ENCODE measurements around the gene PPP2R5C. TPM values are rescaled to one million over a fixed set of nuclear protein-coding genes. Genes with fewer than 3 reads are reported as not detected.

PPP2R5C gene
- polyA plus RNA-seq, 3 donors, result 61.9 to 72.5 (median 64.0) TPM

DNA sequence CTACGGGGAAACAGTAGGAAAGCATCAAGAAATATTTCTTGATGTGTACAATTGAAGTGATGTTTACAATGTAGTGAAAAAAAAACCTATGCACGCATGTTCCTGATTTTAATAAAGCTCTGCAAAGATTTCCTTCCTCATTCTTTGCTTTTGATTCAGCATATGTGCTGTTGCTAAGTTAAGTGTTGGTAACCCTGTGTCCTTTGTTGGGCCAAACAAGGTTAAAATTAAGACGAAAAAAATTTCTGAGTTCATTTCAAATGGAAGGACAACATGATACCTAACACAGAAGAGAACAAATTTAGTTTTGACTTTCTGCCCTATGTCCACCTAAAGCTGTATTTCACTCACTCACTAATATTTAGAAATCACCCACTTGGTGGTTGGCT is 62.8 kb downstream of the PPP2R5C start:
- intact Hi-C loops (cut with micrococcal nuclease), result loop anchor here in 1 of 2 donors (2.0 to 10.0 kb wide), 2 partner anchors 14 to 50 kb away; no protein-coding TSS in a partner anchor
- peak; percentile 70 to 91 (median 78) for DNase-seq

DNA sequence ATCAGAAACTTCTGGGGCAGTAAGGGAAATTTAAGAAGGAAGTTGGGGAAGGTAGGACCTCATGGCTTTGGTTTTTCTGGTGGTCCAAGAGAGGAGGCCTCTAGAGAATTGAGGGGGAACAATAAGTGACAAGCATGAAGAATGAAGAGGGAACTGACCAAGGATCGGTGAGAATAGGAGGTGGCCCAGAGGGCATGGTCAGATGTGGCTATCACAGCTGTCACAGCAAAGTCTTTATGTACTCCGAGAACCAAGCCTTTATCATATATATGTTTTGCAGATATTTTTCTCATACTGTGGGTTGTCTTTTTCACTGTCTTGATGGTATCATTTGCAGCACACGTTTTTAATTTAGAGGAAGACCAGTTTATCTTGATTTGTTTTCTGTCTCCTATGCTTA is 64.3 kb downstream of the PPP2R5C start:
- H3K4me1 Mint-ChIP-seq, result peaks cover 57% of the 10 kb centered on the region
- H3K79me2 ChIP-seq (ENCODE audit: insufficient read depth, low read length), result peaks cover 89% of the 10 kb centered on the region
- H4K20me1 ChIP-seq (ENCODE audit: insufficient read depth, low read length), result peaks cover 16% of the 10 kb centered on the region
- no peaks in the 10 kb centered on the region for H3K27me3 ChIP-seq (ENCODE audit: control insufficient read depth in 2 of 2, insufficient read depth in 2 of 2, low read length in 2 of 2)
- peak overlapping the region; percentile 98 for H3K9ac ChIP-seq (ENCODE audit: insufficient read depth, low read length, poor library complexity, severe bottlenecking)
- intact Hi-C loops (cut with micrococcal nuclease), result loop anchor here in 1 of 2 donors (2.0 to 10.0 kb wide), 2 partner anchors 15 to 49 kb away; no protein-coding TSS in a partner anchor
- H3K9me3 Mint-ChIP-seq, result peaks cover 0 to 3% (median 0%) of the 10 kb centered on the region in 7 donors
- TF ChIP-seq CTCF (IDR thresholded peaks at IDR 0.05), result no peak
- peak overlapping the region in 1 of 3 experiments; percentile 64 for H3K4me3 ChIP-seq (replicated peaks in 1 of 3; ENCODE audit: low read depth in 2 of 3, low read length in 3 of 3)
- peaks cover 41 to 42% of the 10 kb centered on the region in 2 donors for H3K36me3 Mint-ChIP-seq
- H3K4me2 ChIP-seq (replicated peaks; ENCODE audit: extremely low read depth, low read length, poor library complexity, severe bottlenecking), result peak overlapping the region; percentile 71
- peaks cover 6 to 26% of the 10 kb centered on the region in 2 donors for H3K36me3 ChIP-seq (replicated peaks in 1 of 2; ENCODE audit: control insufficient read depth in 1 of 2, insufficient read depth in 2 of 2, low read length in 2 of 2)
- H3K4me3 Mint-ChIP-seq, result peak overlapping the region; percentile 53 to 58
- WGBS (ENCODE audit: insufficient coverage), result no CpG with 5 or more reads among the region's 3 CpGs
- no peak overlapping the region for H2AFZ ChIP-seq (ENCODE audit: insufficient read depth, low read depth, low read length, poor library complexity, severe bottlenecking)
- DNase-seq, result peak in 2 of 3 donors; percentile 15 to 23
- H3K4me1 ChIP-seq (ENCODE audit: control insufficient read depth in 1 of 2, insufficient read depth in 2 of 2, low read length in 2 of 2), result peaks cover 42 to 47% of the 10 kb centered on the region in 2 donors
- peak overlapping the region; percentile 99 to 100 for H3K27ac ChIP-seq (ENCODE audit: low read depth in 1 of 2, low read length in 2 of 2)
- no peaks in the 10 kb centered on the region for H3K27me3 Mint-ChIP-seq (ENCODE audit: low read depth in 3 of 3)
- H3K9me3 ChIP-seq (replicated peaks in 1 of 2; ENCODE audit: control insufficient read depth in 1 of 2, insufficient read depth in 1 of 2, low read length in 2 of 2), result no peaks in the 10 kb centered on the region
- peak overlapping the region; percentile 99 to 100 (median 100) for H3K27ac Mint-ChIP-seq

More for the DNA sequence above, 62.8 kb downstream of the PPP2R5C start:
- peak overlapping the region; percentile 99 to 100 for H3K27ac ChIP-seq (ENCODE audit: low read depth in 1 of 2, low read length in 2 of 2)
- peak overlapping the region; percentile 31 to 64 (median 38) for H3K4me3 ChIP-seq (replicated peaks in 1 of 3; ENCODE audit: low read depth in 2 of 3, low read length in 3 of 3)
- Mint-ChIP-seq H3K27ac (peak overlapping the region; percentile 99 to 100 (median 100)), H3K4me3 (peak overlapping the region; percentile 75 to 94), H3K4me1 (peaks cover 66% of the 10 kb centered on the region), H3K36me3 (peaks cover 44 to 45% of the 10 kb centered on the region in 2 donors), H3K9me3 (peaks cover 0 to 3% (median 0%) of the 10 kb centered on the region in 7 donors), H3K27me3 (ENCODE audit: low read depth in 3 of 3) (no peaks in the 10 kb centered on the region)
- peaks cover 1% of the 10 kb centered on the region for H4K20me1 ChIP-seq (ENCODE audit: insufficient read depth, low read length)
- H3K4me1 ChIP-seq (ENCODE audit: control insufficient read depth in 1 of 2, insufficient read depth in 2 of 2, low read length in 2 of 2), result peaks cover 42 to 47% of the 10 kb centered on the region in 2 donors
- H2AFZ ChIP-seq (ENCODE audit: insufficient read depth, low read depth, low read length, poor library complexity, severe bottlenecking), result no peak overlapping the region
- H3K79me2 ChIP-seq (ENCODE audit: insufficient read depth, low read length), result peaks cover 89% of the 10 kb centered on the region
- 0% methylated on average over 1 of the region's 3 CpGs for WGBS (ENCODE audit: insufficient coverage)
- H3K9me3 ChIP-seq (replicated peaks in 1 of 2; ENCODE audit: control insufficient read depth in 1 of 2, insufficient read depth in 1 of 2, low read length in 2 of 2), result no peaks in the 10 kb centered on the region
- H3K27me3 ChIP-seq (ENCODE audit: control insufficient read depth in 2 of 2, insufficient read depth in 2 of 2, low read length in 2 of 2), result no peaks in the 10 kb centered on the region
- peak overlapping the region; percentile 98 for H3K9ac ChIP-seq (ENCODE audit: insufficient read depth, low read length, poor library complexity, severe bottlenecking)
- H3K36me3 ChIP-seq (replicated peaks in 1 of 2; ENCODE audit: control insufficient read depth in 1 of 2, insufficient read depth in 2 of 2, low read length in 2 of 2), result peaks cover 10 to 18% of the 10 kb centered on the region in 2 donors
- TF ChIP-seq CTCF (IDR thresholded peaks at IDR 0.05), result no peak
- H3K4me2 ChIP-seq (replicated peaks; ENCODE audit: extremely low read depth, low read length, poor library complexity, severe bottlenecking), result peak overlapping the region; percentile 71

All from CD14-positive monocyte (primary cell).